Renal pelvis (tissue), 4 donors: Measurements from ENCODE around the gene SELENOI. TPM values are rescaled to one million over a fixed set of nuclear protein-coding genes. Genes with fewer than 3 reads are reported as not detected.

Source experiments
- DNase-seq: peaks from one replicate; pipeline ENCODE4 v3.0.0-alpha.2; 2013
- polyA plus RNA-seq, 3 donors: library from polyadenylated mRNA; unstranded; fragments of 120-200 nt; gene quantifications; one replicate each; pipeline ENCODE4 v1.2.1, GENCODE V29; 2013; ENCODE audit not compliant: insufficient read length in 3 of 3

Gene SELENOI
- polyA plus RNA-seq, 3 donors, result 17.2 to 24.0 (median 22.5) TPM

DNA sequence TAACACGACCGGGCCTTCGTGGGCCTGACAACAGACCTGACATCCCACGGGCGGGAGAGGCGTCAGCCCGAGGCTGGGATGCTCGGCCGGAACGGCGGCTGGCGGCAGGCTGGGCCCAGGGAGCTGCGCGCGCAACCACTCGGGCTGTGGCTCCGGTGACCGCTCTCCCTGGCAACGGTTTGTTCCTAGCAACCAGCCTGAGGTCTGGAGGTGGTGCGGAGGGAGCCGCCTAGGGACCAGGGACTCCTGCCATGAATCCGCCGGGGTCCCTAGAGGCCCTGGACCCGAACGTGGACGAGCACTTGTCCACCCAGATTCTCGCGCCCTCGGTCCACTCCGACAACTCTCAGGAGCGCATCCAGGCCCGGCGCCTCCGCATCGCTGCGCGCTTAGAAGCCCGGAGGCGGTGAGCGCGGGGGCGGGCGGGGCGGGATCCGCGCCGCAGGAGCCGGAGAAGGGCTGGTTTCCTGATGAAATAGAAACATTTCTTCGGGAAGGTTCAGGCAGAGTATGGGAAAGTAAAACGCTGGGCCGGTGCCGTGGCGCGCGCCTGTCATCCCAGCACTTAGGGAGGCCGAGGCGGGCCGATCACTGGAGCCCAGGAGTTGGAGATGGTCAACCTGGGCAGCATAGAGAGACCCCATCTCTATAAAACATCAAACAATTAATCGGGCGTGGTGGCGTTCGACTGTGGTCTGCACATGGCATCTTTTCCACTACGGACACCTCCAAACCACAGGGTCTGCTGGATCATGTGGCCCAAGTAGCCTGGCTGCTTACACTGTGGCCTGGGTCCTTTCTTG lies 56.0 kb downstream of the SELENOI start, which contains the start of gene DRC1:
TSS of gene DRC1 (plus strand) at position 182 of the 803 bp plus-strand sequence. CDS start at position 252, 70 bp downstream.
- peak; percentile 88 for DNase-seq

DNA sequence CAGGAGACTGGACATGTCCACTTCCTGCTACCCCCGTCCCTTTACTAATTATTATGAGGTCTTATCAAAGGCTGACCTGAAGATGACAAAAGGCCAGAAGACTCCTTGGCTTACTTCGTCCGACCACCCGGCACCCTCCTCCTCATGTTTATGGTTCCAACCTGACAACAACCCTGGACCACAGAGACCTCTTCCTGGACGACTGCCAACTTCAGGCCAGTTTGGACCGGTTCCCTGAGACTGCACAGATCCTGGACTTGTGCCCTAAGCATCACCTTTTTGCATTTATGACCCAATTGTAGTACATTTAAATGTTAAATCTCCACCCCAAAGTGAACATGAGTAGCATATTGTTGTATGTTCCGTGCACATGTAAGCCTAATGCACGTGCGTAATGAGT lies 61.6 kb downstream of the SELENOI start:
- no peak for DNase-seq

DNA sequence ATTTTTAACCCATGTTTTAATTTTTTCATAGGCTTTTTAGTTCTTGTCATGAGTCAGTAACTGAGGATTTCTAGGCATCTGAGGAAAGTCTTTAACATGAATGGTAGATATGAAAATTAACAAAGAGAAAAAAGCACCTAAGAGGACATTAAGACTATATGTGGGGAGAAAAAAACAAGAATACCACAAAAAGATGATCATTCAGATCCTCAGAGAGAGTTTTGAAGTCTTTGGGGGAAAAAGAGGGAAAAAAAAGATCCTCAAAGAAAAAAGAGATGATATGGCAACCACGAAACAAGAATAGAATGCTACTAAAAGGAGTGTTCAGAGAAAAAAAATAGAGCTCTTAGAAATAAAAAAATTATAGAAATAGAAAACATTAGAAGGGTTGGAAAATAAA lies 63.8 kb downstream of the SELENOI start:
- DNase-seq, result no peak

DNA sequence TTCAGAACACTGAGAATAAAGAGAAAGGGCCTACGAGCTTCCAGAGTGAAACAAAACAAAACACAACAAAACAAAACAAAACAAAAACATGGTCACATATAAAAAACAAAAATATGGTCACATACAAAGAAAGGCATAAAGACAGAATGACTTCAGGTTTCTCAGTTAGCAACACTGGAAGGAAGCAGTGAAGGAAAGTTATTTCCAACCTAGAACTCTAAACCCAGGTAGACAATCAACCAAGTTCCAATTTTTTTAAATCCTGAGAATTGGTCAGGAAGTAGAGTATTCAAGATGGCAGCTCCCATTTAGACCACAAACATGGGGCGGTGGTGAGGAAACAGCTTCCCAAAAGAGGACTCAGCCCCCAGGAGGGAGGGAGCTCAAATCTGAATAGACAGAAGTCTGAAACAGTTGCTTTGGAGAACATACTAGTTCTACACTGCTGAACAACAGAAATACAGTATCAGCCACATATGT lies 64.9 kb downstream of the SELENOI start:
- DNase-seq, result no peak

DNA sequence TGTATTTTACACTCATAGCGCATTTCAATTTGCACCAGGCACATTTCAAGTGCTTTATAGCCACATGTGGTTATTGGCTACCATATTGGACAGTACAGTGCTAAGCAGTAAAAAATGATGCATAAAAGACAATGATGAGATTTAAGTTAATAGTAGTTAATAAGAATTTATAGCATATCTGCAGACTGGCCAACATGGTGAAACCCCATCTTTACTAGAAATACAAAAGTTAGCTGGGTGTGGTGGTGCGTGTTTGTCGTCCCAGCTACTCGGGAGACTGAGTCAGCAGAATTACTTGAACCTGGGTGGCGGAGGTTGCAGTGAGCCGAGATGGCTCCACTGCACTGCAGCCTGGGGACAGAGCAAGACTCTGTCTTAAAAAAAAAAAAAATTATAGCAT lies 65.5 kb downstream of the SELENOI start:
- no peak for DNase-seq

DNA sequence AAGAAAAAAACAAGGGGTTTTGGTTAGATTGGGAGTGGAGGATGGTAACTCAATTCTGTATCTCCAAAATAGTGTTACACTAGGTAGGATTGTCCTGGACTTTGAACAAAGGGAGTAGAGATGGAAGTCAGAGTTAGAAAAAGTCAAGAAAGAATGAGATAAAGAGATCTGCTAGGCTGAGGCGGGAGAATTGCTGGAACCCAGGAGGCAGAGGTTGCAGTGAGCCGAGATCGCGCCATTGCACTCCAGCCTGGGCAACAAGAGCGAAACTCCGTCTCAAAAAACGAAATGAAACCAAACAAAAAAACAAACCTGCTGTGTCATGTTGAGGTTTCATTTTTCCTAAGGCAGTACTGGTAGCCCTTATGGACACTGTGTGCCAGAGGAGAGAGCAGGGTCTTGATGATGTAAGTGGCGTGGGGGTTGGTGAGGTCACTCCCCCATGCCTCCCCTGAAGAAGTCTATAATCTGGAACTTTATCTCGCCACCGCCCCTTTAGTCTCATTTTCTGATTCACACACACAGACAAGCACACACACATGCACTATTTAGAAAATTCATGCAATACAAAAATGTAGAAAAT lies 66.2 kb downstream of the SELENOI start:
- DNase-seq, result no peak

DNA sequence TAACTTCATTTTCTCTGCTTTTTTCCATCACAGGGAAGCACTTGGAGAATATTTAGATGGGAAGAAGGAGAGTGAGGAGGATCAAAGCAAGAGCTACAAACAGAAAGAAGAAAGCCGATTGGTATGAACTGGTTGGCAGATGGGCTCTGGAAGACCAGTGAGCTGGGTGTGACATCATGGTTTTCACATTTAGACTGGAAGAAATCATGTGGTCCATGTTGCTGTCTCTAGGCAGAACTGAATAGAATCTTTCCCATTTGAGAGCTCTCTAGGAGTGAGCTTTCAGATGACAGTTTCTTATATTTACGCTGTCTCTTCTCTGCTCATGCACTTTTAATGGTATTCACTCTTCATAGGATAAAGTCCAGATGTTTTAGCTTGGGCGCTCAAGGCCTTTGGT lies 68.4 kb downstream of the SELENOI start:
- no peak for DNase-seq

DNA sequence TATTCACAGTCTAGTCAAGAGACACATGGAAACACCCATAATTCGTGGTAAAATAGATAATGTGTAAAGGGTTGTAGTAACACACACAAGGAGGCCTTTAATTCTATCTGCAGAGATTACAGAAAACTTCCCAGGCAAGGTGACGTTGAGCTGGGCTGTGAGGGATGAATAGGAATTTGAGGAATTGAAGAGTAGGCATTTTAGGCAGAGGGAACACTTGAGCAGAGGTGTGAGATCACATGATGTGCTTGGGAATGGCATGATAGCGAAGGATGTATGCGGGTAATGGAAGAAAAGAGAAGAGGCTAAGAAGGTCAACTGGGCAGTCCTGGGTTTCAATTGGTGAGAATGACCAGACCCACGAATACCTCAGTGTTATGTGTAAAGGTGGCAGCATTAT lies 76.0 kb downstream of the SELENOI start:
- no peak for DNase-seq

DNA sequence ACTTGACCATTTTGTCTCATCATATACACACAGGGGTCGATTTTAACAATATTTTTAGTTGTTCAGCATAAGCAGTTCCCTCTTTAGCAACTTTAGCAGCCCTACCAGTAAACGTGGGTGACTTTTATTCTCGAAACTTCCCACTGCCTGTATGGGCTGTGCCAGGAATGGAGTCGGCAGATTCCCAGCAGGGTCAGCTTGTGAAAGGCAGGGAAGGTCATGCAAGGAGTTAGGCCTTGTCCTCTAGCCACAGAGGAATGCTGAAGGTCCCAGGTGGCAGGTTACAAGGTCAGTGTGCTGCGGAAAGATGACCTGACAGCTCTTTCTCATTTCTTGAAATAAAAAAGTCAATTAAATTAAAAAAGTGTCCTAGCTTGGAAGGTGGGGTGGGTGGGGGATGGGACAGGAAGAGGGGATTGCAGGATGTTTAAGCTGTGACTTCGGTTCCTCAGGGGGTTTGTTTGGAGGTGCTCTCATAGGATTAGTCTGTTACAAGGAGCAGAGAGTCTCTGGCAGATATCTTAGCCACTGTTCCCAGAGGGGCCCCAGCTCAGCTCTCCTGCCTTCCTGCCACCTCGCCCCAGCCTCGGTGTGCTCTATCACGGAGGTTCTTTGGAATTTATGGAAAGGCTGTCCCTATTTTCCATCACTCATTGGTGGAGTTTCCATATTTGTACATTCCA lies 77.1 kb downstream of the SELENOI start:
- DNase-seq, result no peak

DNA sequence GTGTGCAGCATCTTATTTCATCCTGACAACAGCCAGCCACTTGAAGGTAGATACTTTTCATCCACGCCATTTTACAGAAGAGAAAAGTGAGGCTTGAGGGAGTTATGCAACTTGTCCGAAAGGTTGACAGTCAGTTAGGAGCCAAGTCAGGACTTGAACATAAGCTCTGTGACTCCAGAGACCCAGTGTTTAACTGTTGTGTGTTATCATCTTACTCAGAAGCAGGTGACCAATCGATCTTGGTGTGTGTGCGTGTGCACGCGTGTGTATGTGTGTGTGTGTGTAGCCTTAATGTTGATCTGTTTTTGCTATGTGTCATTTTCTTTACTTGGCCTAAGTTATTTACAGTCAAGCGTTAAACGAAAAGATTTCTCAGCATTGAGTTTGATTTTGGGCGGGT lies 77.8 kb downstream of the SELENOI start:
- no peak for DNase-seq

DNA sequence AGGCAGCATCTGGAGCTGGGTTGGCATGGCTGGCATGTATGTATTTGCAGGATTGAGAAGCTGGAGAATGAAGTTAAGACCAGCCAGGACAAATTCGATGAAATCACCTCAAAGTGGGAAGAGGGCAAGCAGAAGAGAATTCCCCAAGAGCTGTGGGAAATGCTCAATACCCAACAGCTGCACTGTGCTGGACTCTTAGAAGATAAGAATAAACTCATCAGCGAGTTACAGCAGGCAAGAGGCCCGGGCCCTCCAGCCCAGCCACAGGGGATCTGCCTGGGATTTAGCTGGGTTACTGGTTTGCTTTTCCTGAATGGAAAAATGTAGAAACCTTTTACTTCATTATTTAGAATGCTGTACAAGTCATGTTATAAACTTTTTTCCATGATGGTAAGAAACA lies 78.3 kb downstream of the SELENOI start:
- no peak for DNase-seq

DNA sequence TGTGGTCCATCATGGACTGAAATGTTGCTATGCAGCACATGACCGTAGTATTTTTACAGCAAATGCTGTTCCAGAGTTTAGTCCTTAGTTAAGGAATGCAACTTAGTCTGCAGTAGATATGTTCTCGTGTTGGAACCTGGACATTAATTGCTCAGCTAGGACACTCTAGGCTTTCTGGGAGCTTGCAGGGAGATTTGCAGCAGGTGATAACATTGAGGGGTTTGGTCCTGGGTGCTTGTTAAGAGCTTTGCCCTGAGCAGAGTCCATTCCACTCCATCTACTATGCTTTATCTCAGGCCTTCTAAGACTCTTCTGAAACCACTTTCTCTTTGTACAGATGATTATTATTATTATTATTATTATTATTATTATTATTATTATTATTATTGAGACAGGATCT lies 82.9 kb downstream of the SELENOI start:
- DNase-seq, result no peak

DNA sequence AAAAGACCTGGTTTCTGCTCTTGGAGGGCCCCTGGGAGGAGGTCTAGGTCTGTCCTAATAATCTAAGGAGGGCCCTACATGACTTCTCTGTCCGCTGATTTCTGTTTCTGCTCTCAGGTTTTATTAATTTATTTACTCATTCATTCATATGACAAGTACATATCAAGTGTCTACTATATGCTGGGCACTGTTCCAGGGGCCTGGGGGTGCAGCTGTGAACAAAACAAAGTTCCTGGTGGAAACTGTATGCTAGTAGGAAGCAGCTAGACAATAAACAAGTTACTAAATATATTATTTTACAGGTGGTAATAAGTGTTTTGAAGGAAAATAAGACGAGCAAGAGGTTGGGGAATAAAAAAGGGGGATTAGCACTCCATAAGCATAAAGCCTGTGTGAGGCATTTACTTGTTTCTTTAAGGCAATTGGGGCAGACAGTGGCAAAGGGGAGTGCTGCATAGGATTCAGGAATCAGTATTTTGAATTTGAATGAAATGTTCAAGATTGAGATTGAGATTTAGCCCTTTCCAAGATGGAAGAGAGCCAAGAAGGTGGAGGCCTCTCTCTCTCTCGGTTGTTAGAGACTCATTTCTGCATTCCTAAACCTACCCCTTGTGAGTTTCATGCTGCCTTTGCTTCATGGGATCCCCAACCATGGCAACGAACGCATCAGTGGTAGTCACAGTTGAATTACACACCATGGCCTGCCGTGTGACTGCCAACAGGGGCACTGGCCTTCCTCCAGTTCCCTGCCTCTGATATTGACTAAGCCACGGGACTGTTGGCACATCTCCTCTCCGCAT lies 84.0 kb downstream of the SELENOI start:
- no peak for DNase-seq

DNA sequence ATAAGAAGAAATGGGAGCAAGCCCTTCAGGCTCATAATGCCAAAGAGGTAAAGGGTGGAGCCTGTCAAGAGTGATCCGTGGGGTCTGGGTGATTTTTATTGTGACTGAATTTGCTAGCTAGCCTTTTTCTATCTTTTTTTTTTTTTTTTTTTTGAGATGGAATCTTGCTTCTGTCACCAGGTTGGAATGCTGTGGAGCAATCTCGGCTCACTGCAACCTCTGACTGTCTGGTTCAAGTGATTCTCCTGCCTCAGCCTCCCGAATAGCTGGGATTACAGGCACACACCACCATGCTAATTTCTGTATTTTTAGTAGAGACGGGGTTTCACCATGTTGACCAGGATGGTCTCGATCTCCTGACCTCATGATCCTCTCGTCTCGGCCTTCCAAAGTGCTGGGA lies 84.9 kb downstream of the SELENOI start:
- DNase-seq, result no peak

DNA sequence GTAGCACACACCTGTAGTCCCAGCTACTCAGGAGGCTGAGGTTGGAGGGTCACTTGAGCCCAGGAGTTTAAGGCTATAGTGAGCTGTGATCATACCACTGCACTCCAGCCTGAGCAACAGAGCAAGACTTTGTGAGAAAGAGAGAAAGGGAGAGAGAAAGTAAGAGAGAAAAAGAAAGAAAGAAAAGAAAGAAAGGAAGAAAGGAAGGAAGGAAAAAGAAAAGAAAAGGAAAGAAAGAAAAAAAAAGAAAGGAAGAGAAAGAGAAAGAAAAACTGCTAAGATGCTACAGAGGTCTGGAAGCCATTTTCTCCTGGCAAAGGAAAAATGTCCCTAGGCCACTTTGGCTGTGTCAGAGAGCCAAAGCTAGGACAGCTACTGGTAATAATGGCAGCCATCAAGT lies 86.4 kb downstream of the SELENOI start:
- no peak for DNase-seq

DNA sequence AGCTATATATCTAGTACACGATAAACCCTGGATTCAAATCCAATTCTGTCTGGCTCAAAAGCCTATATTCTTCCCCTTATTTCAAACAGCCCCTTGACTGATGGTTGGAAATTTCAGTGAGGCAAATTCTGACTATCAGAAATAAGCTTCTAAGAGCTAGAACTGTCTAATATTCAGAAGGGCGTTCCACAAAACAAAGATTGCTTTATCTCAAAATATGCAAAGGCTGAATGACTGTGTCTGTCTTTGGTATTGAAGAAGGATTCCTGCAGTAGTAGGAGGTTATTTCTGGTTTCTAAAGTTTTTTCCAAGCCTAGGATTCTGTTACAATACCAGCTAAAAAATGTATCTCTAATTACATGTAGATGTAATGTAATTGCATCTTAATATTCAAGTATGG lies 86.9 kb downstream of the SELENOI start:
- no peak for DNase-seq

DNA sequence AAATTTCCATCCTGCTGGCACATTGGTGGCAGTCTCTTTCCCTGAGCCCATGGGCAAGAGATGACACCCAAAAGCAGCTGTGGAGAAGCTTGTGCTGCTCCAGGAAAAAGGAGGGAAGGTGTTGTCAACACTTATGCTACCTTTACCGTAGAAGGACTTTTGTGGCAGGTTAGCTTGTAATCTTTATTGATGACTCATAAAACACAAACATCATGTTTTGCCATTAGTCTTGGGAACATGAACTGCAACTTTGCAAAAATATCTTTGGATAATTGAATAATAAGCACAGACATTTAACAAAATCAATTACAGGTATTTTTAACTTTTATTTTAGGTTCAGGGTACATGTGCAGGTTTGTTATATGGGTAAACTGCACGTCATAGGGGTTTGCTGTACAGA lies 89.2 kb downstream of the SELENOI start:
- DNase-seq, result no peak

DNA sequence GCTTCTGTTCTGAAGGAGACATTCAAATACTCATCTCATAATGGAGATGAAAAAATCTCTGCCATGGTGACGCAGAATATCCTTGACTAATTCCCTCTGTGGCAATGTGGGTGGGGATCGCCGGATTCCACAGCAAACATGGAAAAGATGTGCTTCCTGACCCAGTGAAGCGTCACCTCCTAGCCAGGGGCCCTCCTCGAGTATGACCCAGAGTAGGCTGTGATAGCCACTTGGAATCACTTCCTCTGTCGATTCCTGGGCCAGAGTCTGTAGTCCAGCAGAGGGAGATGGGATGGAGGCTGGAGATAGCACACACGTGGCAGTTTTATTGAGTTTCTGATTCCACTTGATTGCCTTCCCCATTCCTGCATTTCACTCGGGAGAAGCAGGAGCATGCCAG lies 92.6 kb downstream of the SELENOI start:
- no peak for DNase-seq

DNA sequence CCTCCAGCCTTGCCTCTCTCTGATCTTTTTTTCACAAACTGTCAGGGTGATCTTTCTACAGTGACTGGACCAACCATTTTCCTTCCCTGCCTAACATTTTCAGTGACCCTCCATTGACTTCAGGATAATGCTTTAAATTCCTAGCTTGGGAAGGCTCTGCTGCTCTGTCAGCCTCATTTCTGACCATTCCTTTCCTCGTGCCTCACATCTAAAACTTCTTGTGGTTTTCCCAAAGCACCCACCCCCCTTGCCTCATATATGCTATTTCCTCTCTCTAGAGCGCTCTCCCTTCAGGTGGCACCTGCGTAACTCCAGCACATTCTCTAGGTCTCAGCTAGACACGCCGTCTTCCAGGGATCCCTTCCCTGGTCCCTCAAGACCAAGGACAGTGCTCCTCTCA lies 93.0 kb downstream of the SELENOI start:
- no peak for DNase-seq

DNA sequence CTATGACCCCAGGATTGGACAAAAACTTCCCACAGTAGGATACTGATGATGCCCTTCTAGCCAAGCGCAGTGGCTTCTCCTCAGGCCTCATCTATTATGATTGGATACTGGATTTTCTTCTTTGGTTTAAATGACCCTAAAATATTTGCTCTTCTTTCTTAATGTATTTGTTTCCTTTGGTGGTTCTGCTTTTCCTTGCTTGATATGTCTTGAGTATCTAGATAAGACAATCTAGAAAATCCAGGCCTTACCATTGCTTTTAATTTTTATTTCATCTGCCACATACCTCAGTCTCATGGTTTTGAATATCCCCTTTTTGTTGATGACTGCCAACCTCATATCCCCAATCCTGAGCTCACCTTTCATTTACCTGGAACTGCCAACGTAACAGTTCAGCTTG lies 96.4 kb downstream of the SELENOI start:
- no peak for DNase-seq

DNA sequence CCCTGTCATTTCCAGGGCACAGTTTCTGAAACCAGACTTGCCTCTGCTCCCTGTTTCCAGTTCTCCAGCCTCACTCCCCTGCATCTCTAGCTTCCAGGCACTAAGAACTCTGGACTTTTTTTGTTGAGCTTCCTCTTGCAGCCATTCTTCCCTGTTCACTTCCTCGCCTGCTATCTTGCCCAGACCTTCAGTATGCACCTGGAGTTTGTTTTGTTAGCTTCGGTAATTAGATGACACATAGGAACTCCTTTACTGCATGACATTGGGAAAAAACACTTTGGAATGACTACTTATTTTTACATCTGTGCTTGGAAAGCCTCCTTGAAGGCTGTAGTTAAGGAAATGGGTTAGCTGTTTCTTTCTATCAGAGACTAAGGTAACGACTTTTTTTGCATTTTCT lies 96.8 kb downstream of the SELENOI start:
- no peak for DNase-seq

DNA sequence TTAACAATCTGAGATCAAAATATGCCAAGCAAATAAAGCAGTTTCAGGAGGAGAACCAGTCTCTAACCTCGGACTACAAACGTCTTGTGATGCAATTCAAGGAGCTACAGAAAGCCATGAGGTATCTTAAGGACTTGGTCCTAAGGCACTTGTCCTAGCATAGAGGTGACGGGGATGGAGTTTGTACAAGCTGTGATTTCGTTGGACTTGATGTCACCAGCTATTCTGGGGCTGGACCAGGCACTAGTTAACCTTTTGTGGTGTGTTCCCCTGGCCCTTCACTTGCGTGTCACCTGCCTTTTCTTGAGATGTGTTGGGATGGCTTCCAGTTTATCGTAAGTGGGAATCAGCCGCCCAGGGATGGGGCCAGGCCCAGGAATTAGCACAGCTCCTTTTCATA lies 98.3 kb downstream of the SELENOI start:
- no peak for DNase-seq
